Activated naive CD8-positive, alpha-beta T cell treated with anti-CD3 and anti-CD28 coated beads, Interleukin-2, amount 50 U/mL, for 16 hours (primary cell): Measurements from ENCODE around the gene KRTCAP3.

ENCODE experiments used
- DNase-seq: peaks from one replicate; pipeline ENCODE4 v3.0.0-alpha.2; 2020; ENCODE audit warnings: low read depth, low spot score

KRTCAP3 gene

GRCh38 chr2:27441226-27441926 lies 805 bp upstream of the KRTCAP3 start:
- no peak for DNase-seq

- DNase-seq: no peak
These were observed 720 bp downstream of the KRTCAP3 start for GRCh38 chr2:27442920-27443282.

- no peak for DNase-seq
These were observed 3.0 kb downstream of the KRTCAP3 start for GRCh38 chr2:27445155-27445554.

- DNase-seq: no peak
These were observed 3.4 kb downstream of the KRTCAP3 start for GRCh38 chr2:27445615-27446014.

- no peak for DNase-seq
These were observed 3.9 kb downstream of the KRTCAP3 start for GRCh38 chr2:27446057-27446456.

- DNase-seq: no peak
These were observed 6.2 kb downstream of the KRTCAP3 start for GRCh38 chr2:27448381-27448780.

GRCh38 chr2:27451095-27451494 lies 8.9 kb downstream of the KRTCAP3 start:
- DNase-seq: no peak

- no peak for DNase-seq
These were observed 11.8 kb downstream of the KRTCAP3 start for GRCh38 chr2:27453968-27454367.

GRCh38 chr2:27461118-27461517 lies 18.9 kb downstream of the KRTCAP3 start:
- DNase-seq: no peak

GRCh38 chr2:27464443-27464842 lies 22.3 kb downstream of the KRTCAP3 start:
- DNase-seq: no peak

- DNase-seq: no peak
These were observed 29.8 kb downstream of the KRTCAP3 start for GRCh38 chr2:27471961-27472360.

GRCh38 chr2:27485496-27485895 lies 43.3 kb downstream of the KRTCAP3 start:
- no peak for DNase-seq

GRCh38 chr2:27489118-27489497 lies 46.9 kb downstream of the KRTCAP3 start:
- no peak for DNase-seq

GRCh38 chr2:27489498-27490397 lies 47.6 kb downstream of the KRTCAP3 start, which contains the start of gene IFT172:
TSS of gene IFT172 (minus strand) at chr2:27489743. CDS start at chr2:27489653, 90 bp downstream.
- peak; percentile 96 for DNase-seq

- DNase-seq: no peak
These were observed 50.4 kb downstream of the KRTCAP3 start for GRCh38 chr2:27492557-27492956.

- DNase-seq: no peak
These were observed 51.7 kb downstream of the KRTCAP3 start for GRCh38 chr2:27493948-27494283.
